Spleen (tissue), 7 donors: ENCODE measurements around the gene CEP112.

Experiments used
- POLR2A ChIP-seq, 3 donors: fragments of 450-650 bp; IDR thresholded peaks; one replicate each; pipeline ENCODE4 v1.5.1; 2017; ENCODE audit warnings: antibody characterized with exemption in 3 of 3, mild to moderate bottlenecking in 1 of 3
- POLR2AphosphoS5 ChIP-seq, 3 donors: sonication (generic); formaldehyde crosslinking; IDR thresholded peaks; one replicate each; pipeline ENCODE4 v1.5.1; 2017; ENCODE audit warnings: antibody characterized with exemption in 3 of 3
- TF ChIP-seq, protein P1 (sequence below), 11 experiments: fragments of 200-600 bp in 7 of 11; fragments of 450-650 bp in 4 of 11; sonication (generic) in 4 of 11; IDR thresholded peaks in 8 of 11; conservative IDR thresholded peaks in 3 of 11; 1 replicate in 7 of 11; 2 replicates in 4 of 11; pipeline versions ENCODE4 v1.4.0 to v1.8.0; 2016 to 2021; ENCODE audit warnings: antibody characterized with exemption in 11 of 11, inconsistent platforms in 4 of 11, mild to moderate bottlenecking in 1 of 11
- donor health status: DM: no; HTN: no; CAD: no; lungs with moderate emphysema.
- donor health status: DM: no; HTN: no; CAD: no.
- donor health status: DM: no; HTN: no; CAD: no.

DNA sequence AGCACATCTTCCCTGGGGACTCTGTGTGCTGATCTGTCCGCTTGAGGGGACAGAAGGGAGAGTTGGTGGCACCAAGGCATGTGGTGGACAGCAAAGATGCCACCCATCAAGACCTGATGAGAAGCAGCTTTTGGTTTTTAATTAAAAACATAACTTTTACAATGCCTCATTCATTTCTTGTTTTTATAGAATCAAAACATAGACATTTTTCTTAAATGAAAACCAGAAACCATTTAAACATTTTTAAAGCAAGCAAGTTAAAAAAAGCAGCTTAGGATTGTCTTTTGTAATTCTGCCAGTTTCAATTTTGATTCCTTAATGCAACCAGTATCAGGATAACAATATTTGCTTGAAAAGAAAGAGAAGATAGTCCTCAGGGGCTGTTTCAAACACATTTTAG lies 506.8 kb downstream of the CEP112 start:
- TF ChIP-seq POLR2A (IDR thresholded peaks at IDR 0.05) = no peak
- TF ChIP-seq, protein P1, sequence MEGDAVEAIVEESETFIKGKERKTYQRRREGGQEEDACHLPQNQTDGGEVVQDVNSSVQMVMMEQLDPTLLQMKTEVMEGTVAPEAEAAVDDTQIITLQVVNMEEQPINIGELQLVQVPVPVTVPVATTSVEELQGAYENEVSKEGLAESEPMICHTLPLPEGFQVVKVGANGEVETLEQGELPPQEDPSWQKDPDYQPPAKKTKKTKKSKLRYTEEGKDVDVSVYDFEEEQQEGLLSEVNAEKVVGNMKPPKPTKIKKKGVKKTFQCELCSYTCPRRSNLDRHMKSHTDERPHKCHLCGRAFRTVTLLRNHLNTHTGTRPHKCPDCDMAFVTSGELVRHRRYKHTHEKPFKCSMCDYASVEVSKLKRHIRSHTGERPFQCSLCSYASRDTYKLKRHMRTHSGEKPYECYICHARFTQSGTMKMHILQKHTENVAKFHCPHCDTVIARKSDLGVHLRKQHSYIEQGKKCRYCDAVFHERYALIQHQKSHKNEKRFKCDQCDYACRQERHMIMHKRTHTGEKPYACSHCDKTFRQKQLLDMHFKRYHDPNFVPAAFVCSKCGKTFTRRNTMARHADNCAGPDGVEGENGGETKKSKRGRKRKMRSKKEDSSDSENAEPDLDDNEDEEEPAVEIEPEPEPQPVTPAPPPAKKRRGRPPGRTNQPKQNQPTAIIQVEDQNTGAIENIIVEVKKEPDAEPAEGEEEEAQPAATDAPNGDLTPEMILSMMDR (IDR thresholded peaks at IDR 0.05 in 8 of 11, conservative IDR thresholded peaks at IDR 0.05 in 3 of 11) = no peak
- TF ChIP-seq POLR2AphosphoS5 (IDR thresholded peaks at IDR 0.05) = no peak
